Esophagus (tissue), 2 donors: ENCODE data around the gene SSH2. TPM values are rescaled to one million over a fixed set of nuclear protein-coding genes. Genes with fewer than 3 reads are reported as not detected.
A peak's percentile ranks its signal among the peaks of the same experiment; 100 is the strongest.

ENCODE experiments used
- H3K27ac ChIP-seq, 2 donors: one replicate each; pipeline ENCODE4 v1.5.1; 2013; ENCODE audit warnings: low read depth in 2 of 2, mild to moderate bottlenecking in 2 of 2, inconsistent platforms in 1 of 2, low read length in 1 of 2, moderate library complexity in 1 of 2
- H3K27me3 ChIP-seq, 2 donors: one replicate each; pipeline ENCODE4 v1.6.1; 2013; ENCODE audit warnings: low read length in 2 of 2, control low read depth in 1 of 2, mild to moderate bottlenecking in 1 of 2; ENCODE audit not compliant: insufficient read depth in 2 of 2, control insufficient read depth in 1 of 2
- H3K36me3 ChIP-seq, 2 donors: one replicate each; pipeline ENCODE4 v1.6.1; 2013; ENCODE audit warnings: low read length in 1 of 2; ENCODE audit not compliant: control insufficient read depth in 2 of 2, insufficient read depth in 2 of 2
- H3K4me1 ChIP-seq, 2 donors: one replicate each; pipeline ENCODE4 v1.6.1; 2013; ENCODE audit warnings: low read length in 1 of 2; ENCODE audit not compliant: control insufficient read depth in 2 of 2, insufficient read depth in 2 of 2
- H3K4me3 ChIP-seq, 2 donors: one replicate each; pipeline ENCODE4 v1.5.1; 2013; ENCODE audit warnings: low read length in 2 of 2, mild to moderate bottlenecking in 2 of 2, low read depth in 1 of 2, moderate library complexity in 1 of 2
- H3K9me3 ChIP-seq, 2 donors: one replicate each; pipeline ENCODE4 v1.6.1; 2013; ENCODE audit warnings: mild to moderate bottlenecking in 2 of 2, low read depth in 1 of 2, low read length in 1 of 2, moderate library complexity in 1 of 2; ENCODE audit not compliant: control insufficient read depth in 2 of 2, insufficient read depth in 1 of 2
- WGBS, 2 donors: extraction: QIAGEN DNeasy Blood & Tissue Kit; methylation state at CpG; one replicate each; pipeline ENCODE4 v1.1.7; 2013; 5-methylcytosine and 5-hydroxymethylcytosine counted together
- polyA plus RNA-seq, 2 donors: library from polyadenylated mRNA; stranded (reverse); fragments of 200-250 nt; gene quantifications; one replicate each; pipeline ENCODE4 v1.2.3, GENCODE V29; 2013
- donor health status: healthy with polysubstance abuse.
- donor health status: Bipolar disorder and iron deficiency.

The SSH2 gene
- polyA plus RNA-seq, 2 donors: 9.1 to 15.3 TPM

- no peaks in the 10 kb centered on the region for H3K9me3 ChIP-seq
- peak overlapping the region; percentile 56 to 81 for H3K27ac ChIP-seq
- H3K27me3 ChIP-seq: no peaks in the 10 kb centered on the region
- WGBS, 2 donors: 10 to 16% methylated on average over 20 of the region's 20 CpGs
- H3K4me1 ChIP-seq: peaks cover 0 to 3% of the 10 kb centered on the region in 2 donors
- no peaks in the 10 kb centered on the region for H3K36me3 ChIP-seq
- peak overlapping the region; percentile 53 to 83 for H3K4me3 ChIP-seq
These were observed 169.6 kb downstream of the SSH2 start for GRCh38 chr17:29760279-29761039.

GRCh38 chr17:29758255-29758654 is 171.8 kb downstream of the SSH2 start:
- Histone ChIP-seq H3K4me3 (no peak overlapping the region), H3K27me3 (no peaks in the 10 kb centered on the region), H3K9me3 (no peaks in the 10 kb centered on the region), H3K27ac (no peak overlapping the region), H3K36me3 (peaks cover 0 to 2% of the 10 kb centered on the region in 2 donors), H3K4me1 (peaks cover 0 to 3% of the 10 kb centered on the region in 2 donors)
- 91 to 95% methylated on average over 2 of the region's 2 CpGs for WGBS, 2 donors

- H3K27me3 ChIP-seq: no peaks in the 10 kb centered on the region
- no peaks in the 10 kb centered on the region for H3K9me3 ChIP-seq
- no peak overlapping the region for H3K4me3 ChIP-seq
- 80 to 91% methylated on average over 4 of the region's 4 CpGs for WGBS, 2 donors
- no peak overlapping the region for H3K27ac ChIP-seq
- peaks cover 0 to 3% of the 10 kb centered on the region in 2 donors for H3K36me3 ChIP-seq
- H3K4me1 ChIP-seq: peaks cover 0 to 3% of the 10 kb centered on the region in 2 donors
These were observed 172.2 kb downstream of the SSH2 start for GRCh38 chr17:29757788-29758187.

- H3K9me3 ChIP-seq: no peaks in the 10 kb centered on the region
- H3K27me3 ChIP-seq: no peaks in the 10 kb centered on the region
- peaks cover 0 to 3% of the 10 kb centered on the region in 2 donors for H3K36me3 ChIP-seq
- H3K27ac ChIP-seq: no peak overlapping the region
- 75 to 92% methylated on average over 2 of the region's 2 CpGs for WGBS, 2 donors
- H3K4me1 ChIP-seq: no peaks in the 10 kb centered on the region
- H3K4me3 ChIP-seq: no peak overlapping the region
These were observed 176.1 kb downstream of the SSH2 start for GRCh38 chr17:29753845-29754439.

GRCh38 chr17:29749045-29749825 is 180.8 kb downstream of the SSH2 start:
- no peaks in the 10 kb centered on the region for H3K9me3 ChIP-seq
- H3K36me3 ChIP-seq: peaks cover 0 to 3% of the 10 kb centered on the region in 2 donors
- no peaks in the 10 kb centered on the region for H3K27me3 ChIP-seq
- peak overlapping the region in 1 of 2 donors; percentile 1 for H3K27ac ChIP-seq
- no peaks in the 10 kb centered on the region for H3K4me1 ChIP-seq
- WGBS, 2 donors: 93% methylated on average over 5 of the region's 5 CpGs
- no peak overlapping the region for H3K4me3 ChIP-seq

- H3K36me3 ChIP-seq: peaks cover 0 to 2% of the 10 kb centered on the region in 2 donors
- 95 to 96% methylated on average over 1 of the region's 1 CpG for WGBS, 2 donors
- peaks cover 0 to 3% of the 10 kb centered on the region in 2 donors for H3K4me1 ChIP-seq
- no peaks in the 10 kb centered on the region for H3K27me3 ChIP-seq
- H3K4me3 ChIP-seq: no peak overlapping the region
- no peak overlapping the region for H3K27ac ChIP-seq
- no peaks in the 10 kb centered on the region for H3K9me3 ChIP-seq
These were observed 181.6 kb downstream of the SSH2 start for GRCh38 chr17:29748400-29748799.

GRCh38 chr17:29747660-29748059 is 182.4 kb downstream of the SSH2 start:
- no peaks in the 10 kb centered on the region for H3K36me3 ChIP-seq
- 87 to 92% methylated on average over 1 of the region's 1 CpG for WGBS, 2 donors

GRCh38 chr17:29746669-29747068 is 183.4 kb downstream of the SSH2 start:
- Histone ChIP-seq H3K27ac (no peak overlapping the region), H3K4me1 (peaks cover 0 to 3% of the 10 kb centered on the region in 2 donors), H3K4me3 (no peak overlapping the region), H3K36me3 (no peaks in the 10 kb centered on the region), H3K9me3 (no peaks in the 10 kb centered on the region), H3K27me3 (no peaks in the 10 kb centered on the region)
- WGBS, 2 donors: 91 to 92% methylated on average over 4 of the region's 4 CpGs

More at GRCh38 chr17:29747660-29748059, 182.4 kb downstream of the SSH2 start:
- H3K27ac ChIP-seq: no peak overlapping the region
- peaks cover 0 to 3% of the 10 kb centered on the region in 2 donors for H3K4me1 ChIP-seq
- H3K9me3 ChIP-seq: no peaks in the 10 kb centered on the region
- no peak overlapping the region for H3K4me3 ChIP-seq
- no peaks in the 10 kb centered on the region for H3K27me3 ChIP-seq

GRCh38 chr17:29744121-29744520 is 185.9 kb downstream of the SSH2 start:
- H3K27ac ChIP-seq: no peak overlapping the region
- no peaks in the 10 kb centered on the region for H3K36me3 ChIP-seq
- peaks cover 0 to 3% of the 10 kb centered on the region in 2 donors for H3K4me1 ChIP-seq
- no peaks in the 10 kb centered on the region for H3K9me3 ChIP-seq
- no peaks in the 10 kb centered on the region for H3K27me3 ChIP-seq
- 79 to 80% methylated on average over 9 to 10 of the region's 10 CpGs for WGBS, 2 donors
- H3K4me3 ChIP-seq: no peak overlapping the region
